ENCODE results near the gene RNF217.

- TF ChIP-seq, protein P1, sequence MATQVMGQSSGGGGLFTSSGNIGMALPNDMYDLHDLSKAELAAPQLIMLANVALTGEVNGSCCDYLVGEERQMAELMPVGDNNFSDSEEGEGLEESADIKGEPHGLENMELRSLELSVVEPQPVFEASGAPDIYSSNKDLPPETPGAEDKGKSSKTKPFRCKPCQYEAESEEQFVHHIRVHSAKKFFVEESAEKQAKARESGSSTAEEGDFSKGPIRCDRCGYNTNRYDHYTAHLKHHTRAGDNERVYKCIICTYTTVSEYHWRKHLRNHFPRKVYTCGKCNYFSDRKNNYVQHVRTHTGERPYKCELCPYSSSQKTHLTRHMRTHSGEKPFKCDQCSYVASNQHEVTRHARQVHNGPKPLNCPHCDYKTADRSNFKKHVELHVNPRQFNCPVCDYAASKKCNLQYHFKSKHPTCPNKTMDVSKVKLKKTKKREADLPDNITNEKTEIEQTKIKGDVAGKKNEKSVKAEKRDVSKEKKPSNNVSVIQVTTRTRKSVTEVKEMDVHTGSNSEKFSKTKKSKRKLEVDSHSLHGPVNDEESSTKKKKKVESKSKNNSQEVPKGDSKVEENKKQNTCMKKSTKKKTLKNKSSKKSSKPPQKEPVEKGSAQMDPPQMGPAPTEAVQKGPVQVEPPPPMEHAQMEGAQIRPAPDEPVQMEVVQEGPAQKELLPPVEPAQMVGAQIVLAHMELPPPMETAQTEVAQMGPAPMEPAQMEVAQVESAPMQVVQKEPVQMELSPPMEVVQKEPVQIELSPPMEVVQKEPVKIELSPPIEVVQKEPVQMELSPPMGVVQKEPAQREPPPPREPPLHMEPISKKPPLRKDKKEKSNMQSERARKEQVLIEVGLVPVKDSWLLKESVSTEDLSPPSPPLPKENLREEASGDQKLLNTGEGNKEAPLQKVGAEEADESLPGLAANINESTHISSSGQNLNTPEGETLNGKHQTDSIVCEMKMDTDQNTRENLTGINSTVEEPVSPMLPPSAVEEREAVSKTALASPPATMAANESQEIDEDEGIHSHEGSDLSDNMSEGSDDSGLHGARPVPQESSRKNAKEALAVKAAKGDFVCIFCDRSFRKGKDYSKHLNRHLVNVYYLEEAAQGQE (IDR thresholded peaks at IDR 0.05; ENCODE audit: insufficient read depth in 1 of 2, low read depth in 2 of 2, low read length in 1 of 2) = no peak
- TF ChIP-seq, protein P2, sequence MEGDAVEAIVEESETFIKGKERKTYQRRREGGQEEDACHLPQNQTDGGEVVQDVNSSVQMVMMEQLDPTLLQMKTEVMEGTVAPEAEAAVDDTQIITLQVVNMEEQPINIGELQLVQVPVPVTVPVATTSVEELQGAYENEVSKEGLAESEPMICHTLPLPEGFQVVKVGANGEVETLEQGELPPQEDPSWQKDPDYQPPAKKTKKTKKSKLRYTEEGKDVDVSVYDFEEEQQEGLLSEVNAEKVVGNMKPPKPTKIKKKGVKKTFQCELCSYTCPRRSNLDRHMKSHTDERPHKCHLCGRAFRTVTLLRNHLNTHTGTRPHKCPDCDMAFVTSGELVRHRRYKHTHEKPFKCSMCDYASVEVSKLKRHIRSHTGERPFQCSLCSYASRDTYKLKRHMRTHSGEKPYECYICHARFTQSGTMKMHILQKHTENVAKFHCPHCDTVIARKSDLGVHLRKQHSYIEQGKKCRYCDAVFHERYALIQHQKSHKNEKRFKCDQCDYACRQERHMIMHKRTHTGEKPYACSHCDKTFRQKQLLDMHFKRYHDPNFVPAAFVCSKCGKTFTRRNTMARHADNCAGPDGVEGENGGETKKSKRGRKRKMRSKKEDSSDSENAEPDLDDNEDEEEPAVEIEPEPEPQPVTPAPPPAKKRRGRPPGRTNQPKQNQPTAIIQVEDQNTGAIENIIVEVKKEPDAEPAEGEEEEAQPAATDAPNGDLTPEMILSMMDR (IDR thresholded peaks at IDR 0.05) = no peak
- no peak for TF ChIP-seq POLR2AphosphoS5 (IDR thresholded peaks at IDR 0.05; ENCODE audit: low read depth, low read length)
- no peak for TF ChIP-seq SIN3A (IDR thresholded peaks at IDR 0.05; ENCODE audit: borderline replicate concordance, insufficient read depth, low read depth, low read length)
- TF ChIP-seq TCF7L2 (IDR thresholded peaks at IDR 0.05; ENCODE audit: low read depth, low read length) = no peak
Measured at GRCh38 chr6:124977067-124977908, 15.1 kb downstream of the RNF217 start.
